Ascending aorta (tissue), 2 donors: ENCODE results near the gene OR6C1. TPM values are rescaled to one million over a fixed set of nuclear protein-coding genes. Genes with fewer than 3 reads are reported as not detected.
"Not testable (repeated sequence)": the region's sequence is repeated elsewhere in the genome, so short reads cannot be mapped to it uniquely, and the experiment has no call there.

Experiments used
- DNase-seq, 2 donors: peaks; one replicate each; pipeline ENCODE4 v3.0.0-alpha.2; 2019; ENCODE audit warnings: low spot score in 2 of 2
- H3K27ac ChIP-seq, 2 donors: fragments of 200-600 bp; sonication (generic); one replicate each; pipeline ENCODE4 v1.5.1; 2016 to 2017; ENCODE audit warnings: mild to moderate bottlenecking in 1 of 2
- H3K27me3 ChIP-seq: fragments of 200-600 bp; sonication (generic); one replicate; pipeline ENCODE4 v1.5.1; 2017
- H3K36me3 ChIP-seq, 2 donors: fragments of 200-600 bp; sonication (generic); one replicate each; pipeline ENCODE4 v1.5.1; 2016
- H3K4me1 ChIP-seq, 2 donors: fragments of 200-600 bp; sonication (generic); one replicate each; pipeline ENCODE4 v1.5.1; 2016 to 2017; ENCODE audit warnings: mild to moderate bottlenecking in 1 of 2
- H3K4me3 ChIP-seq, 2 donors: fragments of 200-600 bp; sonication (generic); one replicate each; pipeline ENCODE4 v1.5.1; 2016 to 2017; ENCODE audit warnings: mild to moderate bottlenecking in 1 of 2
- H3K9me3 ChIP-seq, 2 donors: fragments of 200-600 bp; sonication (generic); one replicate each; pipeline ENCODE4 v1.5.1; 2016
- CTCF ChIP-seq, 3 experiments: fragments of 200-600 bp in 2 of 3; fragments of 450-650 bp in 1 of 3; sonication (generic) in 2 of 3; IDR thresholded peaks; one replicate each; pipeline ENCODE4 v1.5.1; 2016 to 2019; ENCODE audit warnings: antibody characterized with exemption in 3 of 3, mild to moderate bottlenecking in 1 of 3, moderate library complexity in 1 of 3
- intact Hi-C: fragments of 100-400 bp; cut with DNase I; formaldehyde crosslinking; loops from one replicate; pipeline ENCODE4 v1.15.1; 2023
- total RNA-seq: library from RNA; depleted of rRNA; stranded (reverse); fragments of >200 nt; gene quantifications from one replicate; pipeline ENCODE4 v1.1.0, GENCODE V29; 2016

OR6C1 gene
- total RNA-seq, result not detected

DNA sequence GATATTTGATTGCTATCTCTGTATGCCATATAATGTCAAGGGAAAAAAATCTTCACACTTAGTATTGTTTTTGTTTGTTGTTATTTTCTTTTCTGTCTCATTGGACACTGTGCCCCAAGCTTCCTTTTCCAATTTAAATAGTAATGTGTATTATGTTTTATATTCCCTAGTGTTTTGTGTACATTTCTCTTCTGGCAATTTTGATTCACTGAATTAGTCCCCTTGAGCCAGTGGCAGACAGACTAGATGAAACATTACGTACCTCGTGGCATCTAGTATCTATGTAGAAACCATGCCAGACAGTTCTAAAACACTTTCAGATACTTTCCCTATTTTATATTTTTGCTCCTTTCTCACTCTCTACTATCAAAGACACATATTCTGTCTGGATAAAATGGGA is at the start of gene OR6C1:
OR6C1 (plus strand) TSS at position 301 of the 400 bp plus-strand sequence. CDS start 6,257 bp downstream, outside the sequence.
- H3K4me3 ChIP-seq, result no peak within 1 kb of the TSS
- no peak for DNase-seq
- no peak within 1 kb of the TSS for H3K27ac ChIP-seq
- no peak for TF ChIP-seq CTCF (IDR thresholded peaks at IDR 0.05)
- H3K36me3 ChIP-seq, result no peaks in the 10 kb centered on the region
- H3K4me1 ChIP-seq, result no peaks in the 10 kb centered on the region
- intact Hi-C loops, result no loop called here
- no peaks in the 10 kb centered on the region for H3K27me3 ChIP-seq
- H3K9me3 ChIP-seq, result no peaks in the 10 kb centered on the region

DNA sequence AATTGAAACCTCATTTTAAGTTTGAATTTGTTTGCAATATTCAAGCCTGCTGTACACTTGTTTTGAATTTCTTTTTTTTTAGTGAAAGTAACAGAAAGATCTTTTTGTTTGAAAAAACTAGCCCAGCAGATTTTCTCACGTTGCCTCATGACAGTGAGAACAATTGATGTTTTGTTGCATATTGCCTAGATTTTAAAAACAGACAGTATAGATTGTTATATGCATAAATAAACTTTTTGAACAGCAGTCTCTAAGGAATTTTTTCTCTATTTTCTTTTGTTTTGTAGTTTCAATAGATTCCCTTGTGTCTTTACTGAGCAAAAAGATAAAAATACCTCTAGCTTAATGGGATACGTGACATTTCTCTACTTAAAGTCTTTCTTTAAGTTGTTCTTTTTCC is 33.2 kb upstream of the OR6C1 start:
- Histone ChIP-seq H3K9me3 (no peaks in the 10 kb centered on the region), H3K4me3 (no peak overlapping the region), H3K4me1 (no peaks in the 10 kb centered on the region), H3K27me3 (no peaks in the 10 kb centered on the region), H3K36me3 (no peaks in the 10 kb centered on the region), H3K27ac (no peak overlapping the region)
- no peak for DNase-seq
- intact Hi-C loops, result no loop called here
- TF ChIP-seq CTCF (IDR thresholded peaks at IDR 0.05), result no peak

DNA sequence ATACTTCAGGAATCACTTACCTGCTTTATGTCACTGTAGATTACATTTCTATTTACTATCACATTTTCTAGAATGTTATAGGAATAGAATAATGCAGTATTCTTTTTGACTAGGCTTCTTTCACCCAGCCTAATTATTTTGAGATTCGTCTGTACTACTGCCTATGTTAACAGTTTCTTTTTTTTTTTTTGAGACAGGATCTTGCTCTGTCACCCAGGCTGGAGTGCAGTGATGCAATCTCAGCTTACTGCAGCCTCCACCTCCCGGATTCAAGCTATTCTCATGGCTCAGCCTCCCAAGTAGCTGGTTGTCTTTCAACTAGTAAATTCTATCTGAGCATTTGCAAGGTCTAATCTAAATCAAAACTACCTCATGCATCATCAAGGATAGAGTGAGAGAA is 24.1 kb upstream of the OR6C1 start:
- Histone ChIP-seq H3K36me3 (no peaks in the 10 kb centered on the region), H3K4me1 (no peaks in the 10 kb centered on the region), H3K27me3 (no peaks in the 10 kb centered on the region), H3K9me3 (no peaks in the 10 kb centered on the region), H3K4me3 (no peak overlapping the region), H3K27ac (no peak overlapping the region)
- no peak for TF ChIP-seq CTCF (IDR thresholded peaks at IDR 0.05)
- intact Hi-C loops, result no loop called here
- DNase-seq, result no peak

DNA sequence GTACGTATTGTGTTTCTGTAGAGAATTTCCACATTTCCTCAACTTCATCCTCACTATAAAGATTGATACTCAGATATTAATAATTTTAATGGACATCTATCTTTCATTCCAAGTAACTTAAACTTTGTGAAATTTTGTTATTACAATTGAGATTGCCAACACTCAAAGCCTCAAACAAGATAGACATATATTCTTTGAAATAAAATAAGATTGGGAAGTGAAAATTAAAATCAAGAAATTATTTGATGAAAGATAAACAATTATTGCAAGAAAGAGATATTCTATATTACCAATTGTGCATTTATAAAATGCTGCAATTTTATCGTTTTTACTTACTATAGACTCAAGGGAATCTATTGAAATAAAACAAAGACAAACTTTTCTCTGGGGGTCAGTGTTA is 17.7 kb upstream of the OR6C1 start, which contains the start of gene OR6C6:
OR6C6 (minus strand) TSS at position 101 of the 400 bp plus-strand sequence. CDS start 1,337 bp downstream, outside the sequence.
- Histone ChIP-seq H3K36me3 (no peaks in the 10 kb centered on the region), H3K27ac (no peak within 1 kb of the TSS), H3K4me3 (no peak within 1 kb of the TSS), H3K27me3 (no peaks in the 10 kb centered on the region), H3K9me3 (no peaks in the 10 kb centered on the region), H3K4me1 (no peaks in the 10 kb centered on the region)
- TF ChIP-seq CTCF (IDR thresholded peaks at IDR 0.05), result no peak
- no peak for DNase-seq
- intact Hi-C loops, result no loop called here

DNA sequence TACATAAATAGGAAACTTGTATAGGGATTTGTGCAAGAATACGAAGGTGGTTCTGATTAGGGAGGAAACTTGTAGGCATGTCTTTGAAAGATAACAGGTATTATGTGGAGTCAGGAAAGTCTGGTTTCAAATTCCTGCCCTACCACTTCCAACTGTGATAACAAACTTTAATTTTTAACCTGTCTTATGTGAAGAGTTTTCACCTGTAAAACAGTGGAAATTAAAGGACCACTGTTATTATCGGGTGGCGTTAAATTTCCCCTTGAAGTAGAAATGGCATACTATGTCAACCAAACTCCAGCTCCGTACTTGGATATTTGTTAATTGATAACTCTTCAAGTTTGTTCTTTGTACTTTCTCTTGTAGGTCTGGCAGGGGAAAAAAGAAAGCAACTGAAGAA is 6.1 kb downstream of the OR6C1 start:
- intact Hi-C loops, result no loop called here
- no peak for DNase-seq
- no peak for TF ChIP-seq CTCF (IDR thresholded peaks at IDR 0.05)
- H3K27ac ChIP-seq, result no peak overlapping the region
- no peaks in the 10 kb centered on the region for H3K4me1 ChIP-seq
- no peaks in the 10 kb centered on the region for H3K27me3 ChIP-seq
- no peaks in the 10 kb centered on the region for H3K9me3 ChIP-seq
- no peak overlapping the region for H3K4me3 ChIP-seq
- no peaks in the 10 kb centered on the region for H3K36me3 ChIP-seq

DNA sequence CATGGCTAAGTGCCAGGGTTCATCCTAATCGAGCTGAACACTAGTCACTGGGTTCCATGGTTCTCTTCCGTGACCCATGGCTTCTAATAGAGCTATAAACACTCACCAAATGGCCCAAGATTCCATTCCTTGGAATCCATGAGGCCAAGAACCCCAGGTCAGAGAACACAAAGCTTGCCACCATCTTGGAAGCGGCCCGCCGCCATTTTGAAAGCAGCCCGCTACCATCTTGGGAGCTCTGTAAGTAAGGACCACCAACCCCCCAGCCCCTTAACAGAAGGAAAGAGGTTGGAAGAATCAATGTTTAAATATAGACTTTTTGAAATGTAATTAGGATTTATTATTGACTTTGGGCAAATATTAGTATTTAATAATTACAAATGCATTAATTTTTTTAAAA is 11.7 kb downstream of the OR6C1 start:
- not testable (repeated sequence) for H3K27ac ChIP-seq

More for the DNA sequence above, 11.7 kb downstream of the OR6C1 start:
- DNase-seq, H3K27me3 ChIP-seq, intact Hi-C loops, H3K4me3 ChIP-seq, H3K36me3 ChIP-seq, H3K4me1 ChIP-seq, H3K9me3 ChIP-seq: not testable (repeated sequence)
